Muscle layer of duodenum (tissue), 2 donors: ENCODE results near the gene CALML3.

Experiments used
- H3K27ac ChIP-seq: one replicate; pipeline ENCODE4 v1.7.0; 2013; ENCODE audit warnings: mild to moderate bottlenecking, low read length
- H3K27me3 ChIP-seq: one replicate; pipeline ENCODE4 v1.7.0; 2013; ENCODE audit warnings: low read depth, mild to moderate bottlenecking, control low read depth, low read length
- H3K36me3 ChIP-seq, 2 donors: one replicate each; pipeline ENCODE4 v1.7.0; 2013; ENCODE audit warnings: low read length in 2 of 2, control low read depth in 1 of 2, mild to moderate bottlenecking in 1 of 2; ENCODE audit not compliant: insufficient read depth in 2 of 2, control insufficient read depth in 1 of 2
- H3K4me1 ChIP-seq, 2 donors: one replicate each; pipeline ENCODE4 v1.7.0; 2013; ENCODE audit warnings: low read length in 2 of 2, mild to moderate bottlenecking in 2 of 2, control low read depth in 1 of 2, moderate library complexity in 1 of 2; ENCODE audit not compliant: insufficient read depth in 2 of 2, control insufficient read depth in 1 of 2
- H3K4me3 ChIP-seq, 2 donors: one replicate each; pipeline ENCODE4 v1.7.0; 2013; ENCODE audit warnings: low read length in 2 of 2, low read depth in 1 of 2, mild to moderate bottlenecking in 1 of 2
- H3K9me3 ChIP-seq, 2 donors: one replicate each; pipeline ENCODE4 v1.7.0; 2013; ENCODE audit warnings: low read length in 2 of 2, control low read depth in 1 of 2, mild to moderate bottlenecking in 1 of 2; ENCODE audit not compliant: control insufficient read depth in 1 of 2
- donor health status: healthy.

CALML3 gene

GRCh38 chr10:5493691-5494090 is 31.1 kb upstream of the CALML3 start:
- H3K27me3 ChIP-seq, result no peaks in the 10 kb centered on the region
- H3K9me3 ChIP-seq, result peaks cover 0 to 8% of the 10 kb centered on the region in 2 donors
- no peak overlapping the region for H3K4me3 ChIP-seq
- H3K4me1 ChIP-seq, result no peaks in the 10 kb centered on the region
- no peaks in the 10 kb centered on the region for H3K36me3 ChIP-seq
- H3K27ac ChIP-seq, result no peak overlapping the region

GRCh38 chr10:5494611-5495010 is 30.1 kb upstream of the CALML3 start:
- Histone ChIP-seq H3K4me3 (no peak overlapping the region), H3K4me1 (no peaks in the 10 kb centered on the region), H3K36me3 (no peaks in the 10 kb centered on the region), H3K27ac (no peak overlapping the region), H3K9me3 (peaks cover 0 to 8% of the 10 kb centered on the region in 2 donors), H3K27me3 (no peaks in the 10 kb centered on the region)

GRCh38 chr10:5496261-5497250 is 28.2 kb upstream of the CALML3 start:
- no peaks in the 10 kb centered on the region for H3K27me3 ChIP-seq
- H3K27ac ChIP-seq, result no peak overlapping the region
- H3K9me3 ChIP-seq, result peaks cover 0 to 8% of the 10 kb centered on the region in 2 donors
- no peaks in the 10 kb centered on the region for H3K36me3 ChIP-seq
- H3K4me1 ChIP-seq, result no peaks in the 10 kb centered on the region
- H3K4me3 ChIP-seq, result no peak overlapping the region

- H3K9me3 ChIP-seq, result peaks cover 0 to 6% of the 10 kb centered on the region in 2 donors
- H3K27ac ChIP-seq, result no peak overlapping the region
- no peaks in the 10 kb centered on the region for H3K36me3 ChIP-seq
- no peak overlapping the region for H3K4me3 ChIP-seq
- no peaks in the 10 kb centered on the region for H3K27me3 ChIP-seq
- H3K4me1 ChIP-seq, result no peaks in the 10 kb centered on the region
Measured at GRCh38 chr10:5497289-5497688, 27.5 kb upstream of the CALML3 start.

GRCh38 chr10:5497948-5498730 is 26.6 kb upstream of the CALML3 start:
- H3K4me3 ChIP-seq, result no peak overlapping the region
- H3K9me3 ChIP-seq, result no peaks in the 10 kb centered on the region
- no peak overlapping the region for H3K27ac ChIP-seq
- no peaks in the 10 kb centered on the region for H3K27me3 ChIP-seq
- H3K36me3 ChIP-seq, result no peaks in the 10 kb centered on the region
- H3K4me1 ChIP-seq, result no peaks in the 10 kb centered on the region

- Histone ChIP-seq H3K27me3 (no peaks in the 10 kb centered on the region), H3K4me3 (no peak overlapping the region), H3K4me1 (no peaks in the 10 kb centered on the region), H3K36me3 (no peaks in the 10 kb centered on the region), H3K27ac (no peak overlapping the region), H3K9me3 (no peaks in the 10 kb centered on the region)
Measured at GRCh38 chr10:5498791-5499492, 25.8 kb upstream of the CALML3 start.

- no peak within 1 kb of the TSS for H3K27ac ChIP-seq
- no peaks in the 10 kb centered on the region for H3K4me1 ChIP-seq
- H3K9me3 ChIP-seq, result no peaks in the 10 kb centered on the region
- H3K4me3 ChIP-seq, result no peak within 1 kb of the TSS
- no peaks in the 10 kb centered on the region for H3K27me3 ChIP-seq
- H3K36me3 ChIP-seq, result no peaks in the 10 kb centered on the region
Measured at GRCh38 chr10:5499493-5500140, 25.1 kb upstream of the CALML3 start, which contains the start of gene CALML5. Gene CALML5, minus strand, starts transcription at chr10:5499570. Its CDS starts 132 bp downstream, at chr10:5499438.

GRCh38 chr10:5500162-5500670 is 24.5 kb upstream of the CALML3 start:
- H3K4me3 ChIP-seq, result no peak overlapping the region
- no peak overlapping the region for H3K27ac ChIP-seq
- H3K36me3 ChIP-seq, result no peaks in the 10 kb centered on the region
- H3K4me1 ChIP-seq, result no peaks in the 10 kb centered on the region
- H3K27me3 ChIP-seq, result no peaks in the 10 kb centered on the region
- no peaks in the 10 kb centered on the region for H3K9me3 ChIP-seq

- H3K36me3 ChIP-seq, result no peaks in the 10 kb centered on the region
- H3K27ac ChIP-seq, result no peak overlapping the region
- H3K9me3 ChIP-seq, result no peaks in the 10 kb centered on the region
- H3K4me1 ChIP-seq, result peaks cover 0 to 1% of the 10 kb centered on the region in 2 donors
- no peaks in the 10 kb centered on the region for H3K27me3 ChIP-seq
- no peak overlapping the region for H3K4me3 ChIP-seq
Measured at GRCh38 chr10:5500910-5501309, 23.9 kb upstream of the CALML3 start.

- H3K4me3 ChIP-seq, result no peak overlapping the region
- no peaks in the 10 kb centered on the region for H3K36me3 ChIP-seq
Measured at GRCh38 chr10:5502061-5502521, 22.7 kb upstream of the CALML3 start.

More at GRCh38 chr10:5502061-5502521, 22.7 kb upstream of the CALML3 start:
- peaks cover 0 to 5% of the 10 kb centered on the region in 2 donors for H3K4me1 ChIP-seq
- no peaks in the 10 kb centered on the region for H3K9me3 ChIP-seq
- H3K27me3 ChIP-seq, result no peaks in the 10 kb centered on the region
- no peak overlapping the region for H3K27ac ChIP-seq
